Fibroblast of peridontal ligament (primary cell): ENCODE data around the gene PDZRN4.
"Not testable (repeated sequence)": the region's sequence is repeated elsewhere in the genome, so short reads cannot be mapped to it uniquely, and the experiment has no call there.

Source experiments
- DNase-seq: peaks from one replicate; pipeline ENCODE4 v3.0.0-alpha.2; 2010; ENCODE audit errors: extremely low read depth

The PDZRN4 gene

GRCh38 chr12:41509271-41510055 lies 321.3 kb downstream of the PDZRN4 start:
- no peak for DNase-seq

GRCh38 chr12:41510470-41510869 lies 322.4 kb downstream of the PDZRN4 start:
- DNase-seq, result no peak

GRCh38 chr12:41511247-41511646 lies 323.1 kb downstream of the PDZRN4 start:
- DNase-seq, result no peak

- no peak for DNase-seq
These were observed 324.4 kb downstream of the PDZRN4 start for GRCh38 chr12:41512497-41512896.

- no peak for DNase-seq
These were observed 326.1 kb downstream of the PDZRN4 start for GRCh38 chr12:41514021-41514777.

GRCh38 chr12:41514907-41515306 lies 326.8 kb downstream of the PDZRN4 start:
- DNase-seq, result no peak

- DNase-seq, result no peak
These were observed 327.8 kb downstream of the PDZRN4 start for GRCh38 chr12:41515953-41516352.

GRCh38 chr12:41520869-41521268 lies 332.7 kb downstream of the PDZRN4 start:
- no peak for DNase-seq

GRCh38 chr12:41521872-41522379 lies 333.8 kb downstream of the PDZRN4 start:
- DNase-seq, result peak; percentile 51

GRCh38 chr12:41527062-41527461 lies 338.9 kb downstream of the PDZRN4 start:
- DNase-seq, result no peak

GRCh38 chr12:41527534-41528116 lies 339.5 kb downstream of the PDZRN4 start:
- DNase-seq, result no peak

- DNase-seq, result no peak
These were observed 340.8 kb downstream of the PDZRN4 start for GRCh38 chr12:41528874-41529273.

- no peak for DNase-seq
These were observed 342.3 kb downstream of the PDZRN4 start for GRCh38 chr12:41530441-41530840.

- DNase-seq, result no peak
These were observed 343.2 kb downstream of the PDZRN4 start for GRCh38 chr12:41531147-41531829.

GRCh38 chr12:41532072-41532471 lies 344.0 kb downstream of the PDZRN4 start:
- no peak for DNase-seq

- no peak for DNase-seq
These were observed 348.8 kb downstream of the PDZRN4 start for GRCh38 chr12:41536813-41537490.

- DNase-seq, result no peak
These were observed 349.4 kb downstream of the PDZRN4 start for GRCh38 chr12:41537522-41537921.

GRCh38 chr12:41545761-41546160 lies 357.6 kb downstream of the PDZRN4 start:
- no peak for DNase-seq

GRCh38 chr12:41547071-41547470 lies 359.0 kb downstream of the PDZRN4 start:
- not testable (repeated sequence) for DNase-seq

GRCh38 chr12:41548926-41549325 lies 360.8 kb downstream of the PDZRN4 start:
- no peak for DNase-seq

GRCh38 chr12:41552588-41552987 lies 364.5 kb downstream of the PDZRN4 start:
- no peak for DNase-seq
